H9 (cell line): ENCODE results near the gene IL5. TPM values are rescaled to one million over a fixed set of nuclear protein-coding genes. Genes with fewer than 3 reads are reported as not detected.
"Not testable (repeated sequence)": the region's sequence is repeated elsewhere in the genome, so short reads cannot be mapped to it uniquely, and the experiment has no call there.

Experiments
- DNase-seq: peaks from one replicate; pipeline ENCODE4 v3.0.0-alpha.2; 2017
- H2AFZ ChIP-seq: one replicate; pipeline ENCODE4 v1.6.1; 2013; ENCODE audit warnings: mild to moderate bottlenecking, low read length, control low read depth, moderate library complexity
- H2AK5ac ChIP-seq: 2 replicates; pipeline ENCODE4 v1.6.1; 2013; ENCODE audit warnings: low read length, control low read depth, mixed read lengths; ENCODE audit not compliant: insufficient read length
- H2BK120ac ChIP-seq: one replicate; pipeline ENCODE4 v1.6.1; 2013; ENCODE audit warnings: low read depth, mild to moderate bottlenecking, low read length, control low read depth, inconsistent platforms; ENCODE audit not compliant: poor library complexity, severe bottlenecking
- H2BK12ac ChIP-seq: 2 replicates; pipeline ENCODE4 v1.6.1; 2013; ENCODE audit warnings: low read length, control low read depth, mixed read lengths, low read depth; ENCODE audit not compliant: insufficient read length
- H2BK15ac ChIP-seq: 2 replicates; pipeline ENCODE4 v1.6.1; 2013; ENCODE audit warnings: low read depth, low read length, control low read depth
- H2BK20ac ChIP-seq: one replicate; pipeline ENCODE4 v1.6.1; 2013; ENCODE audit warnings: low read depth, mild to moderate bottlenecking, low read length, control low read depth, inconsistent platforms; ENCODE audit not compliant: poor library complexity, severe bottlenecking
- H2BK5ac ChIP-seq: 2 replicates; pipeline ENCODE4 v1.6.1; 2013; ENCODE audit warnings: low read length, control low read depth, mixed read lengths; ENCODE audit not compliant: insufficient read length
- H3K14ac ChIP-seq: 2 replicates; pipeline ENCODE4 v1.6.1; 2013; ENCODE audit warnings: low read length, control low read depth; ENCODE audit not compliant: insufficient read depth
- H3K18ac ChIP-seq: 2 replicates; pipeline ENCODE4 v1.6.1; 2013; ENCODE audit warnings: low read depth, mild to moderate bottlenecking, mixed read lengths, low read length, control low read depth; ENCODE audit not compliant: insufficient read length
- H3K23ac ChIP-seq: 2 replicates; pipeline ENCODE4 v1.6.1; 2013; ENCODE audit warnings: low read length, control low read depth, mixed read lengths, low read depth; ENCODE audit not compliant: insufficient read length
- H3K23me2 ChIP-seq: 2 replicates; pipeline ENCODE4 v1.6.1; 2013; ENCODE audit warnings: low read depth, mild to moderate bottlenecking, mixed read lengths, low read length, control low read depth; ENCODE audit not compliant: insufficient read length, poor library complexity, severe bottlenecking
- H3K27ac ChIP-seq: 2 replicates; pipeline ENCODE4 v1.5.1; 2013; ENCODE audit warnings: low read length, control low read depth, mixed read lengths, low read depth; ENCODE audit not compliant: insufficient read length
- H3K27me3 ChIP-seq: 2 replicates; pipeline ENCODE4 v1.6.1; 2013; ENCODE audit warnings: low read length, control low read depth, inconsistent platforms; ENCODE audit not compliant: insufficient read depth
- H3K4ac ChIP-seq: 2 replicates; pipeline ENCODE4 v1.6.1; 2013; ENCODE audit warnings: low read depth, mild to moderate bottlenecking, control low read depth, inconsistent platforms, low read length, moderate library complexity
- H3K4me1 ChIP-seq: 2 replicates; pipeline ENCODE4 v1.6.1; 2013; ENCODE audit warnings: low read length, control low read depth, inconsistent platforms; ENCODE audit not compliant: insufficient read depth
- H3K4me2 ChIP-seq: 2 replicates; pipeline ENCODE4 v1.6.1; 2013; ENCODE audit warnings: low read length, control low read depth, mixed read lengths; ENCODE audit not compliant: insufficient read length, insufficient read depth
- H3K56ac ChIP-seq: 2 replicates; pipeline ENCODE4 v1.6.1; 2013; ENCODE audit warnings: low read depth, mild to moderate bottlenecking, mixed read lengths, low read length, control low read depth; ENCODE audit not compliant: insufficient read length
- H3K79me1 ChIP-seq: 2 replicates; pipeline ENCODE4 v1.6.1; 2013; ENCODE audit warnings: low read depth, mild to moderate bottlenecking, moderate library complexity, low read length, control low read depth, inconsistent platforms; ENCODE audit not compliant: insufficient read depth, poor library complexity, severe bottlenecking
- H3K79me2 ChIP-seq: 2 replicates; pipeline ENCODE4 v1.6.1; 2013; ENCODE audit warnings: low read length, control low read depth, inconsistent platforms; ENCODE audit not compliant: insufficient read depth
- H3K9ac ChIP-seq: 2 replicates; pipeline ENCODE4 v1.6.1; 2013; ENCODE audit warnings: low read length, control low read depth, mixed read lengths; ENCODE audit not compliant: insufficient read length; ENCODE audit errors: extremely low read depth
- H3K9me3 ChIP-seq: one replicate; pipeline ENCODE4 v1.6.1; 2013; ENCODE audit warnings: low read depth, low read length, inconsistent platforms; ENCODE audit not compliant: control insufficient read depth
- H3T11ph ChIP-seq: one replicate; pipeline ENCODE4 v1.6.1; 2013; ENCODE audit warnings: mild to moderate bottlenecking, low read length, control low read depth, inconsistent platforms
- H4K20me1 ChIP-seq: one replicate; pipeline ENCODE4 v1.6.1; 2013; ENCODE audit not compliant: control insufficient read depth, insufficient read length, insufficient read depth
- H4K5ac ChIP-seq: 2 replicates; pipeline ENCODE4 v1.6.1; 2013; ENCODE audit warnings: low read depth, mild to moderate bottlenecking, mixed read lengths, low read length, control low read depth; ENCODE audit not compliant: insufficient read length
- H4K8ac ChIP-seq: replicated peaks from 2 replicates; pipeline ENCODE4 v1.6.1; 2013; ENCODE audit warnings: low read length, control low read depth, mixed read lengths, low read depth; ENCODE audit not compliant: insufficient read length
- H4K91ac ChIP-seq: 2 replicates; pipeline ENCODE4 v1.6.1; 2013; ENCODE audit warnings: low read depth, mild to moderate bottlenecking, moderate library complexity, mixed read lengths, low read length, control low read depth; ENCODE audit not compliant: insufficient read length
- H3K27ac Mint-ChIP-seq, 3 experiments: 2 replicates in 2 of 3; 3 replicates in 1 of 3; pipeline ENCODE4 v1.8.0; 2020 to 2021; ENCODE audit warnings: mixed read lengths in 3 of 3, mild to moderate bottlenecking in 1 of 3, moderate library complexity in 1 of 3
- H3K27me3 Mint-ChIP-seq: 2 replicates; pipeline ENCODE4 v1.8.0; 2021; ENCODE audit warnings: low read depth, mild to moderate bottlenecking, moderate library complexity, mixed read lengths
- H3K36me3 Mint-ChIP-seq, 3 experiments: 2 replicates in 2 of 3; 3 replicates in 1 of 3; pipeline ENCODE4 v1.8.0; 2020 to 2021; ENCODE audit warnings: low read depth in 3 of 3, mixed read lengths in 3 of 3; ENCODE audit not compliant: insufficient read depth in 1 of 3
- H3K4me1 Mint-ChIP-seq, 2 experiments: 2 replicates each; pipeline ENCODE4 v1.8.0; 2020; ENCODE audit warnings: mixed read lengths in 2 of 2
- H3K4me3 Mint-ChIP-seq, 2 experiments: 2 replicates in 1 of 2; 3 replicates in 1 of 2; pipeline ENCODE4 v1.8.0; 2020 to 2021; ENCODE audit warnings: mild to moderate bottlenecking in 2 of 2, mixed read lengths in 2 of 2, moderate library complexity in 1 of 2
- H3K9me3 Mint-ChIP-seq, 2 experiments: 2 replicates in 1 of 2; 3 replicates in 1 of 2; pipeline ENCODE4 v1.8.0; 2020; ENCODE audit warnings: mild to moderate bottlenecking in 2 of 2, mixed read lengths in 2 of 2, moderate library complexity in 1 of 2
- CTCF ChIP-seq: fragments of 200-600 bp; sonication (generic); conservative IDR thresholded peaks from 3 replicates; pipeline ENCODE4 v1.8.0; 2021; ENCODE audit warnings: antibody characterized with exemption, mild to moderate bottlenecking
- WGBS: extraction: QIAGEN DNeasy Blood & Tissue Kit; methylation state at CpG from one replicate; pipeline ENCODE4 v1.1.7; 2013; ENCODE audit warnings: missing lambda C conversion rate, low lambda C conversion rate, mixed read lengths; ENCODE audit not compliant: insufficient read length; ENCODE audit errors: extremely low coverage; 5-methylcytosine and 5-hydroxymethylcytosine counted together
- total RNA-seq: library from RNA; stranded (reverse); gene quantifications from 2 replicates; pipeline ENCODE4 v1.2.1, GENCODE V29; 2021

IL5 gene
- total RNA-seq, 1 experiment from 2014 or later, result not detected

GRCh38 chr5:132586063-132586462, 42.7 kb upstream of the IL5 start:
- TF ChIP-seq CTCF, result no peak
- Histone ChIP-seq H3K23me2 (no peaks in the 10 kb centered on the region), H3K79me1 (no peaks in the 10 kb centered on the region), H3K4me1 (no peaks in the 10 kb centered on the region), H3K4me2 (no peak overlapping the region), H4K8ac (no peak overlapping the region), H2BK20ac (no peak overlapping the region), H2BK5ac (no peak overlapping the region), H3K27me3 (no peaks in the 10 kb centered on the region), H4K20me1 (no peaks in the 10 kb centered on the region), H3T11ph (no peak overlapping the region), H3K56ac (no peak overlapping the region), H3K4ac (no peak overlapping the region), H2BK15ac (no peak overlapping the region), H3K9ac (no peak overlapping the region), H2BK12ac (no peak overlapping the region), H4K91ac (no peak overlapping the region), H2AK5ac (no peak overlapping the region), H4K5ac (no peak overlapping the region), H3K27ac (no peak overlapping the region), H3K79me2 (no peaks in the 10 kb centered on the region), H2AFZ (no peak overlapping the region), H3K23ac (no peak overlapping the region), H3K18ac (no peak overlapping the region), H2BK120ac (no peak overlapping the region), H3K9me3 (no peaks in the 10 kb centered on the region), H3K14ac (no peak overlapping the region)
- peaks cover 6 to 58% (median 58%) of the 10 kb centered on the region in 3 experiments; a peak in 6 of 7 replicates for H3K36me3 Mint-ChIP-seq
- no peaks in the 10 kb centered on the region for H3K27me3 Mint-ChIP-seq
- no peaks in the 10 kb centered on the region for H3K9me3 Mint-ChIP-seq
- no peak for DNase-seq
- no peaks in the 10 kb centered on the region for H3K4me1 Mint-ChIP-seq
- H3K27ac Mint-ChIP-seq, result no peak overlapping the region
- no peak overlapping the region for H3K4me3 Mint-ChIP-seq

GRCh38 chr5:132584560-132584959, 41.2 kb upstream of the IL5 start:
- H3K23me2 ChIP-seq, H2AK5ac ChIP-seq, H3K23ac ChIP-seq, H3K9me3 Mint-ChIP-seq, H3T11ph ChIP-seq, H4K20me1 ChIP-seq, H3K79me2 ChIP-seq, H3K9ac ChIP-seq, H2BK12ac ChIP-seq, H3K56ac ChIP-seq, H3K27ac Mint-ChIP-seq, H3K27me3 ChIP-seq, H3K4me1 ChIP-seq, H4K91ac ChIP-seq, H3K4me3 Mint-ChIP-seq, H2AFZ ChIP-seq, H3K79me1 ChIP-seq, H3K9me3 ChIP-seq, H3K27ac ChIP-seq, H4K8ac ChIP-seq, H3K4me1 Mint-ChIP-seq, H3K4me2 ChIP-seq, H2BK120ac ChIP-seq, H2BK5ac ChIP-seq, H3K14ac ChIP-seq, H2BK20ac ChIP-seq, H2BK15ac ChIP-seq, DNase-seq, H4K5ac ChIP-seq, H3K27me3 Mint-ChIP-seq, H3K18ac ChIP-seq, H3K4ac ChIP-seq: not testable (repeated sequence)
- no CpG with 5 or more reads among the region's 2 CpGs for WGBS
- H3K36me3 Mint-ChIP-seq, result peaks cover 6 to 51% (median 50%) of the 10 kb centered on the region in 3 experiments; a peak in 6 of 7 replicates
